ENCODE measurements around the gene TIMP3. TPM values are rescaled to one million over a fixed set of nuclear protein-coding genes. Genes with fewer than 3 reads are reported as not detected.

Gene TIMP3
- total RNA-seq, 4 donors from 2014 or later: 68.1 to 381 (median 202) TPM

DNA sequence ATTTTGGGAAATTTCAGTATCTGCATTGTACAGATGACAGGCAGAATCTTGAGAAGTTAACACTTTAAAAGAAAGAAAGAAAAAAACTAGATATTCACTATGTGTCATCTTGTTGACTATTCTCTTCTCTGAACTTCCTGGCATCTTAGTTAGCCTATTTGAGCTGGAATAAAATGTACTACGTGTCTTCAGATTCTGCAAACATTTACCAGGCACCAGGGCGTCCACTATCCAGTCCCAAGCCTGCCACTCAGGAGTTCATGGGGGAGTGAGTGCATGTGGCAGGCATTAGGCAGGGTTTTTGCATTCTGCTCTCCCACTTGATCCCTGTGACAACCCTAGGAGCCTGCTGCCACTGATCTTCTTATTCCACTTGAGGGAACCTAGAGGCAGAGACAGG is 25.0 kb downstream of the TIMP3 start:
- TF ChIP-seq, protein P1, sequence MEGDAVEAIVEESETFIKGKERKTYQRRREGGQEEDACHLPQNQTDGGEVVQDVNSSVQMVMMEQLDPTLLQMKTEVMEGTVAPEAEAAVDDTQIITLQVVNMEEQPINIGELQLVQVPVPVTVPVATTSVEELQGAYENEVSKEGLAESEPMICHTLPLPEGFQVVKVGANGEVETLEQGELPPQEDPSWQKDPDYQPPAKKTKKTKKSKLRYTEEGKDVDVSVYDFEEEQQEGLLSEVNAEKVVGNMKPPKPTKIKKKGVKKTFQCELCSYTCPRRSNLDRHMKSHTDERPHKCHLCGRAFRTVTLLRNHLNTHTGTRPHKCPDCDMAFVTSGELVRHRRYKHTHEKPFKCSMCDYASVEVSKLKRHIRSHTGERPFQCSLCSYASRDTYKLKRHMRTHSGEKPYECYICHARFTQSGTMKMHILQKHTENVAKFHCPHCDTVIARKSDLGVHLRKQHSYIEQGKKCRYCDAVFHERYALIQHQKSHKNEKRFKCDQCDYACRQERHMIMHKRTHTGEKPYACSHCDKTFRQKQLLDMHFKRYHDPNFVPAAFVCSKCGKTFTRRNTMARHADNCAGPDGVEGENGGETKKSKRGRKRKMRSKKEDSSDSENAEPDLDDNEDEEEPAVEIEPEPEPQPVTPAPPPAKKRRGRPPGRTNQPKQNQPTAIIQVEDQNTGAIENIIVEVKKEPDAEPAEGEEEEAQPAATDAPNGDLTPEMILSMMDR (IDR thresholded peaks at IDR 0.05): no peak
- no peak for TF ChIP-seq POLR2A (IDR thresholded peaks at IDR 0.05)
- DNase-seq (ENCODE audit: low spot score in 2 of 2): no peak
- 53 to 57% methylated on average over 2 of the region's 2 CpGs for WGBS, 2 donors
- intact Hi-C loops (cut with DNase I; ENCODE audit: low total_unique reads): no loop called here
- H3K4me3 ChIP-seq (ENCODE audit: low read depth, poor library complexity, severe bottlenecking): no peak overlapping the region

DNA sequence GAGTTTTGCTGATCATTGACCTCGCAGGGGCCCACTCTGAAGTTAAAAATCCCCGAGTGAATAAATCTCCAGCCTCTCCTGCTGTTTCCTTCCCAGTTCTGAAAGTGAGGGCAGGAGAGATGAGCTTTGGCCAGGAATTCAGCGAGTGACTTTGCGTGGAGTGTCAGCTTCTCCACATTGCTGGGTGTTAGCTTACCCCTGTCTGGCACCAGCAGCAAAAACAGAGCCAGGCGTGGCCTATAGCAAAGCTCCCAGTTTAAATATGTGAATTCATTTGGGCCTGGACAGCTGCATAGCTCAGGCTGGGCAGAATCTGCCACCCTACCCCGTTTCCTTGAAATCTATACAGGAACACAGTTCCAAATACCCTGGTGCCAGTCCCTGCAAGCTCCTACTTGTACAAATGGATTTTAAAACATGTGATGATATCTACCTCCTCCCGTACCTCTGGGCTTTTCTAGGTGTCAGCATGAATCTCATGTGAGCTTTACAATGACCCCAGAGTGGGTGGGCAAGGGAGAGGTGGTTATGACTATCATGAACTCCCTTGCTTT is 25.6 kb downstream of the TIMP3 start:
- no peak for DNase-seq (ENCODE audit: low spot score in 2 of 2)
- intact Hi-C loops (cut with DNase I; ENCODE audit: low total_unique reads): no loop called here
- WGBS, 2 donors: 40 to 47% methylated on average over 7 of the region's 7 CpGs
- no peak overlapping the region for H3K4me3 ChIP-seq (ENCODE audit: low read depth, poor library complexity, severe bottlenecking)
- TF ChIP-seq, protein P1 (IDR thresholded peaks at IDR 0.05): no peak
- no peak for TF ChIP-seq POLR2A (IDR thresholded peaks at IDR 0.05)

DNA sequence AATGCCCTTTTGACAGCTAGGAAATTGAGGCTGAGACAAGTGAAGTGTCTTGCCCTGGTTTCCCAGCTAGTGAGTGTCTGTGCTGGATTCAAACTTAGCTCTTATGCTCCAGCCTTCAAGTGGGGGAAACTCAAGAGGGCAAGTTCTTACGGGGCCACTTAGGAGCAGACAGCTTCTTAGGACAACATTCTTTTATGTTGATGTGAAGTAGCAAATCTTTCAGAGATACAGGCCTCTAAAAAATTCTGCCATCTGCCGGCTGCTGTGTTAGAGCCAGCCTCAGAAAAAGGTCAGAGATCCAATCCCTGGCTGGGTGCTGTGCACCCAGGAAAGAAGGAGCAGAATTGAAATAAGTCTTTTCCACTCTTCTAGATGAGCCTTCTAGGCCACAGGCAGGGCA is 26.6 kb downstream of the TIMP3 start:
- intact Hi-C loops (cut with DNase I; ENCODE audit: low total_unique reads): no loop called here
- 49 to 50% methylated on average over 2 of the region's 2 CpGs for WGBS, 2 donors
- TF ChIP-seq, protein P1 (IDR thresholded peaks at IDR 0.05): no peak
- no peak for TF ChIP-seq POLR2A (IDR thresholded peaks at IDR 0.05)
- no peak overlapping the region for H3K4me3 ChIP-seq (ENCODE audit: low read depth, poor library complexity, severe bottlenecking)
- no peak for DNase-seq (ENCODE audit: low spot score in 2 of 2)

DNA sequence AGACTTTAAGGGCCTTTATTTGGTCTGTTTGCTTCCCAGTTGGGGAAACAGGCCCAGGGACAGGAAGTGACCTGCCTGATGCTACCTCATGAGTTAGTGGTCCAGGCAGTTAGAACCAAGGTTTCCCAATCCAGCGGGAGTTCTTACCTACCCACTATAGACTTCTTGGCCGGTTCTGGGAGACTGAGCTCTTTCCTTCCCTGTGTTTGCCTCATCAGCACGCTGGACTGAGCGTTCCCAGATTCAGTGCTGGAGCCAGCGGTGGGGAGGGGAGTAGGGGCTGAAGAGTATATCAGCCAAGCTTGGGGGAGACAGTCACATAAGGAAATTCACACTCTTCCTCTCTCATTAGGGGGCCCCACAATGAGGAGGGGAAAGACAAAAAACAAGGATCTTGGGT is 27.1 kb downstream of the TIMP3 start:
- 69% methylated on average over 5 of the region's 5 CpGs for WGBS, 2 donors
- no peak for TF ChIP-seq POLR2A (IDR thresholded peaks at IDR 0.05)
- TF ChIP-seq, protein P1 (IDR thresholded peaks at IDR 0.05): no peak
- no peak for DNase-seq (ENCODE audit: low spot score in 2 of 2)
- no peak overlapping the region for H3K4me3 ChIP-seq (ENCODE audit: low read depth, poor library complexity, severe bottlenecking)
- intact Hi-C loops (cut with DNase I; ENCODE audit: low total_unique reads): no loop called here

DNA sequence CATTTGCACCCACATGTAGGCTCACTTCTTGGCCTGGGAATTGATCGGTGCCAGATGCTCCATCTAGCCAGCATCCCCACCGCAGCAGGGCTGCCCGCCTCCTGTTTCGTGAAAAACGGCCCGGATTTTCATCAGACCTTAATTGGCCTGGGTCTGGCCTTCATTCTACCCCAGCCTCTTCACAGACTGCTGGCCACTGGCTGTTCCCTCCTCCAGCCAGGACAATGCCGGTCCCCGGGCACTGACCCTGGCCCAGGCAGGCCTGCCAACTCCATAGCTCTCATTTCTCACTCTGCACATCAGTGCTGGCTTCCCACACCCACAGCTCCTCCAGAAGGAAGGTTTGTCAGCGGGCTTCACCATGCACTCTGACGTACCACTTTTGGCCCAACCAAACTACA is 27.9 kb downstream of the TIMP3 start:
- no peak overlapping the region for H3K4me3 ChIP-seq (ENCODE audit: low read depth, poor library complexity, severe bottlenecking)
- intact Hi-C loops (cut with DNase I; ENCODE audit: low total_unique reads): no loop called here
- 71 to 77% methylated on average over 10 of the region's 10 CpGs for WGBS, 2 donors
- TF ChIP-seq, protein P1 (IDR thresholded peaks at IDR 0.05): no peak
- no peak for TF ChIP-seq POLR2A (IDR thresholded peaks at IDR 0.05)
- DNase-seq (ENCODE audit: low spot score in 2 of 2): no peak

DNA sequence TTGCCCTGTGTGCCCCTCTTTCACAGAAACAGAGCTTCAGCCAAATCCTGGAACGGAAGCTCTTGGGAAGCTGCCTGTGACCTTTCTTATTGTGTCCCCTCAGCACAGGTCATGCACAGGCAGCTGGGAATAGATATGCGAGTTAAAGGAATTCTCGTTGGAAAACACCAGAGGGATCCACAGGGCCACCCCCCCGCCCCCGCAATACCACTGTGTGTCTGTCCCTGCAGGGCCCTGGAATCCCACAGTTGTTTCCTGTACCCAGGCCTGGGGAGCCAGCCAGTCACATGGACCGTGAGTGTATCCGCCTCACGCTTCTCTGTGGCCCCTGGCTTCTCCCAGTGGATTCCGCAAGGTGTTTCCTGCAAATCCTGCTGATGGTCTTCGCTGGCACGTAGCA is 29.0 kb downstream of the TIMP3 start:
- H3K4me3 ChIP-seq (ENCODE audit: low read depth, poor library complexity, severe bottlenecking): no peak overlapping the region
- intact Hi-C loops (cut with DNase I; ENCODE audit: low total_unique reads): no loop called here
- DNase-seq (ENCODE audit: low spot score in 2 of 2): peak in 1 of 2 donors; percentile 89
- 67 to 69% methylated on average over 11 of the region's 11 CpGs for WGBS, 2 donors
- no peak for TF ChIP-seq POLR2A (IDR thresholded peaks at IDR 0.05)
- TF ChIP-seq, protein P1 (IDR thresholded peaks at IDR 0.05): no peak

Data from lower leg skin (tissue), 4 donors.